ENCODE data around the gene SLAIN1. TPM values are rescaled to one million over a fixed set of nuclear protein-coding genes. Genes with fewer than 3 reads are reported as not detected.

The SLAIN1 gene
- total RNA-seq, 1 donor from 2014 or later: not detected

DNA sequence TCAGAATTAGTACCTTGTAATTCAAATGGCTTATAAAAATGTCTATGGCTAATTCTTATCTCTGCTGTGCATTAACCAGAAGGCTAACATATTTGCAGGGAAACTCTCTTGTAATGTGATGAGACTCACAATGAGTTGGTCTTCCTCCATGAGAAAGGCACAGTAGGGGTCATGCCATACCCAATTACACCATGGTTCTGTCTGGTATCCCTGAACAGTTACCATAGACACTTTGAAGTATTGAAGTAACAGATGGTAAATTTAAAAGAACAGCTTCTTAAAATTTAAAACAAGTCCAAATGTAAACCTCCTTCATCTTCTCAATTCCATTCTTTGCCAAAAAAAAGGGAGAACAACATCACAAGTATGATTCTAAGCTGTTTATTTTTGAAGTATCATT is 22.6 kb upstream of the SLAIN1 start:
- H3K27me3 Mint-ChIP-seq (ENCODE audit: unreplicated experiment): no peaks in the 10 kb centered on the region
- peaks cover 22% of the 10 kb centered on the region for H3K9me3 Mint-ChIP-seq (ENCODE audit: unreplicated experiment)
- TF ChIP-seq CTCF (IDR thresholded peaks at IDR 0.05): no peak
- H3K36me3 Mint-ChIP-seq (ENCODE audit: unreplicated experiment): no peaks in the 10 kb centered on the region
- no peak overlapping the region for H3K27ac Mint-ChIP-seq (ENCODE audit: unreplicated experiment)
- no peak for DNase-seq (ENCODE audit: extremely low spot score, unreplicated experiment)
- H3K4me1 Mint-ChIP-seq (ENCODE audit: unreplicated experiment): no peaks in the 10 kb centered on the region
- no peak overlapping the region for H3K4me3 Mint-ChIP-seq (ENCODE audit: unreplicated experiment)

DNA sequence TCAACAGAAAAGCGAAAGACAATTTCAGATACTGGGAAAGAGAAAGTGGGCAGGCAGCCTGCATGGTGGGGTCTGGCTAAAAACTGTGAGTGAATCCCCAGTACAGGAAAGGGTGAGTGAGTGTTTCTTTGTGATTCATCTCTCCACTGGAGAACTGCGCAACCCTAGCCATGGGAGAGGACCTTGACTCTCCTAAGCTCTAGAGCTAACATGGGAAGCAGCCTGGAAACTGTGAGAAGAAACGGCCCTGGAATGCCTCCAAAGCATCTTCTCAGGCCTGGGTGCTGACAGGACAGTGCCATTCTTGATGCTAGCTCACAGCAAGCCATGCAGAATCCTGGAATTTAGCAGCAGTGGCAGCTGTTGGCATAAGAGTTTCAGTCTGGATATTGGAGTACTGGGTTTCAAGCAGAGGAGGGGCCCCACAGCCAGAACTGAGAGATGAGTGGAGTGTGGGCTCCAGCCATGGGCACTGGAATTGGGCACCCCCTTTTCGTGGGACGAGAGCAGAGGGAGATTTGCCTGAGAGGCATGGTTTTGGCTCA is 18.7 kb upstream of the SLAIN1 start:
- H3K9me3 Mint-ChIP-seq (ENCODE audit: unreplicated experiment): peaks cover 16% of the 10 kb centered on the region
- H3K36me3 Mint-ChIP-seq (ENCODE audit: unreplicated experiment): no peaks in the 10 kb centered on the region
- H3K4me3 Mint-ChIP-seq (ENCODE audit: unreplicated experiment): no peak overlapping the region
- DNase-seq (ENCODE audit: extremely low spot score, unreplicated experiment): no peak
- no peaks in the 10 kb centered on the region for H3K4me1 Mint-ChIP-seq (ENCODE audit: unreplicated experiment)
- no peak overlapping the region for H3K27ac Mint-ChIP-seq (ENCODE audit: unreplicated experiment)
- H3K27me3 Mint-ChIP-seq (ENCODE audit: unreplicated experiment): no peaks in the 10 kb centered on the region
- no peak for TF ChIP-seq CTCF (IDR thresholded peaks at IDR 0.05)

DNA sequence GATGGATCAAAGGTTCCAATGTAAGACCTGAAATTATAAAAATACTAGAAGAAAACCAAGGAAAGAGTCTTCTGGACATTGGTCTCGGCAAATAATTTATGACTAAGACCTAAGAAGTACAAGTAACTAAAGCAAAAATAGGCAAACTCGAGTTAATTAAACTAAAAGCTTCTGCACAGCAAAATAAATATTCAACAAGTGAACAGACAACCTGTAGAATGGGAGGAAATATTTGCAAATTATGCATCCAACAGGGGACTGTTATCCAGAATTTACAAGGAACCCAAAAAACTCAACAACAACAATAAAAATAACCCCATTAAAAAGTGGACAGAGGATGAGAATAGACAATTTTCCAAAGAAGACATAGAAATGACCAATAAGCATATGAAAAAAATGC is 9.7 kb upstream of the SLAIN1 start:
- TF ChIP-seq CTCF (IDR thresholded peaks at IDR 0.05): no peak
- Mint-ChIP-seq H3K9me3 (ENCODE audit: unreplicated experiment) (no peaks in the 10 kb centered on the region), H3K27me3 (ENCODE audit: unreplicated experiment) (peaks cover 3% of the 10 kb centered on the region), H3K36me3 (ENCODE audit: unreplicated experiment) (no peaks in the 10 kb centered on the region), H3K27ac (ENCODE audit: unreplicated experiment) (no peak overlapping the region), H3K4me1 (ENCODE audit: unreplicated experiment) (no peaks in the 10 kb centered on the region), H3K4me3 (ENCODE audit: unreplicated experiment) (no peak overlapping the region)
- no peak for DNase-seq (ENCODE audit: extremely low spot score, unreplicated experiment)

GRCh38 chr13:77691871-77692270 is 5.6 kb upstream of the SLAIN1 start:
- no peak for TF ChIP-seq CTCF (IDR thresholded peaks at IDR 0.05)

DNA sequence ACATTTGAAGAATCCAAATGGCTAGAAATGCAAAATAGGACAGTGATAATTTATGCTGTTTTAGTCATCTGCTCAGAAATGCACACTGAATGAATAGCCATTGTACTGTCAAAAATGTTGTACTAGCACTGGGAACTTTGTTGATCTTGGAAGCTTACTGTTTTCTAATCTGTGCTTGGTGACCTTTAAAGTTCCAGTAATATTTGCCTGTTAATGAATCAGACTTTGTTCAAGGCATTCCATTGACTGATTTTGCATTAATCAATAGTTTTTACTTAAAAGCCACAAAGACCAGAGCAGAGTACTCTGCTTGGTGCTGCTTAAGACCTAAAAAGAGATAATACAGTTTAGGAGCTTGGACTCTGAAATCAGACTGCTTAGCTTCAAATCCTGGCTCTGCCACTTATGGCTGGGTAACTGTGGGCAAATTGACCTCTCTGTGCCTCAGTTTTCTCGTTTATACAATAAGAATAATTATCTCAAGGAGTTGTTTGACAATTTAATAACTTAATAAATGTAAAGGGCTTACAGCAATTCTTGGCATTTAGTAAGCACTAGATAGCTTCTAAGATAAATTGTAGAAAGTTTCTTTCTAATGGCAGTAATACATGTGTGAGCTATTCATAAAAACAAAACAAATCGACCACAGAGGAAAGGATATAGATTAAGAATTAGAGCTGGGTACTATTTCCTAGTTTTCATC is 4.6 kb upstream of the SLAIN1 start:
- H3K27me3 Mint-ChIP-seq (ENCODE audit: unreplicated experiment): peaks cover 45% of the 10 kb centered on the region

More at GRCh38 chr13:77691871-77692270, 5.6 kb upstream of the SLAIN1 start:
- Mint-ChIP-seq H3K27ac (ENCODE audit: unreplicated experiment) (no peak overlapping the region), H3K4me3 (ENCODE audit: unreplicated experiment) (no peak overlapping the region), H3K27me3 (ENCODE audit: unreplicated experiment) (peaks cover 41% of the 10 kb centered on the region), H3K36me3 (ENCODE audit: unreplicated experiment) (no peaks in the 10 kb centered on the region), H3K4me1 (ENCODE audit: unreplicated experiment) (no peaks in the 10 kb centered on the region), H3K9me3 (ENCODE audit: unreplicated experiment) (no peaks in the 10 kb centered on the region)
- no peak for DNase-seq (ENCODE audit: extremely low spot score, unreplicated experiment)

More for the DNA sequence above, 4.6 kb upstream of the SLAIN1 start:
- Mint-ChIP-seq H3K27ac (ENCODE audit: unreplicated experiment) (no peak overlapping the region), H3K4me3 (ENCODE audit: unreplicated experiment) (no peak overlapping the region), H3K4me1 (ENCODE audit: unreplicated experiment) (peaks cover 2% of the 10 kb centered on the region), H3K36me3 (ENCODE audit: unreplicated experiment) (no peaks in the 10 kb centered on the region), H3K9me3 (ENCODE audit: unreplicated experiment) (no peaks in the 10 kb centered on the region)
- DNase-seq (ENCODE audit: extremely low spot score, unreplicated experiment): no peak
- TF ChIP-seq CTCF (IDR thresholded peaks at IDR 0.05): no peak

Data from osteocyte (in vitro differentiated cells).